ENCODE measurements around the gene GPSM1.

GPSM1 gene

DNA sequence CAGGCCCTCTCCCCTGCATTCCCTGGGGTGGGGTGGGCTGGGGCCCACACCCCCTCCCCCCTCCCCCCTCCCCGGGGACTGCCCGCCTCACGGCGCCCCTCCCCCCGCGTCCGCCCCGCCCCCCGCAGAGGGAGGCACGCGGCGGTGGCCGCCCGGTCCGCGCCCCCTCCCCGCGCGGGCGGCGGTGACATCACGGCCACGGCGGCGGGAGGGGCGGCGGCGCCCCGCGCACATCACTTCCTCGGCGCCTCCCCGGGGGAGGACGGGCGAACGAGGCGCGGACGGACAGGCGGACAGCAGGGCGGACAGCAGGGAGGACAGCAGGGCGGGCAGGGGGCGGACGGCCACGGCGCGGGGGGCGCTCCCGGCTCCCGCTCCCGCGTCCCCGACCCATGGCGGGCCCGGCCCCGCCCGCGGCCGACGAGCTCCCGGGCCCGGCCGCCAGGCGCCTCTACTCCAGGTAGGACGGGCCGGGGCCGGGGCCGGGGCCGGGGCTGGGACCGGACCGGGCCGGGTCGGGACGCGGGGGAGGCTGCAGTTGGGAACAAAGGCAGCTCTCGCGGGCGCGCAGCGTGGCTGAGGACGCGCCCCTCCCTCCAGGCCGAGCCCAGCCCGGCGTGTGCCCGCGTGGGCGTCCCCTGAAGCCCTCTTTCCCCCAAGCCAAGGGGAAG, at the start of gene GPSM1:
Gene GPSM1 (plus strand): TSS at position 236 of the 671 bp plus-strand sequence. CDS start 157 bp downstream, at position 393.
- Mint-ChIP-seq H3K9me3 (no peaks in the 10 kb centered on the region), H3K27me3 (peaks cover 84% of the 10 kb centered on the region), H3K4me3 (peak within 1 kb of the TSS; percentile 67), H3K36me3 (no peaks in the 10 kb centered on the region), H3K27ac (no peak within 1 kb of the TSS), H3K4me1 (peaks cover 6% of the 10 kb centered on the region)
- peak; percentile 18 for ATAC-seq

GRCh38 chr9:136277746-136278145, 49.6 kb upstream of the GPSM1 start:
- peaks cover 9% of the 10 kb centered on the region for H3K4me1 Mint-ChIP-seq
- no peak overlapping the region for H3K27ac Mint-ChIP-seq
- no peak for ATAC-seq
- no peak overlapping the region for H3K4me3 Mint-ChIP-seq
- peaks cover 38% of the 10 kb centered on the region for H3K27me3 Mint-ChIP-seq
- peaks cover 3% of the 10 kb centered on the region for H3K9me3 Mint-ChIP-seq
- no peaks in the 10 kb centered on the region for H3K36me3 Mint-ChIP-seq

GRCh38 chr9:136278221-136278620, 49.1 kb upstream of the GPSM1 start:
- Mint-ChIP-seq H3K27me3 (peaks cover 38% of the 10 kb centered on the region), H3K36me3 (no peaks in the 10 kb centered on the region), H3K9me3 (peaks cover 3% of the 10 kb centered on the region), H3K4me3 (no peak overlapping the region), H3K4me1 (peaks cover 14% of the 10 kb centered on the region), H3K27ac (no peak overlapping the region)
- ATAC-seq, result no peak

DNA sequence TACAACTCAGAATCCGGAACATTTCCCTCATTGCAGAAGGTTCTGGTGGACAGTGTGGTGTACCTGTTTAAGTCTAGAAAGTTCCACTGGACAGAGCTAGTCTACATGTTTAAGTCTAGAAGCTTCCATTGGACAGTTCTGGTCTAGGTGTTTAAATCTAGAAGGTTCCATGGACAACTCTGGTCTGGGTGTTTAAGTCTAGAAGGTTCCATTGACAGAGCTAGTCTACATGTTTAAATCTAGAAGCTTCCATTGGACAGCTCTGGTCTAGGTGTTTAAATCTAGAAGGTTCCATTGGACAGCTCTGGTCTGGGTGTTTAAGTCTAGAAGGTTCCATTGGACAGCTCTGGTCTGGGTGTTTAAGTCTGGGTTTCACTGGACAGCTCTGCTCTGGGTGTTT, 48.4 kb upstream of the GPSM1 start:
- Mint-ChIP-seq H3K9me3 (peaks cover 3% of the 10 kb centered on the region), H3K4me3 (no peak overlapping the region), H3K27me3 (peaks cover 44% of the 10 kb centered on the region), H3K4me1 (peaks cover 21% of the 10 kb centered on the region), H3K27ac (no peak overlapping the region), H3K36me3 (no peaks in the 10 kb centered on the region)
- no peak for ATAC-seq

GRCh38 chr9:136279471-136279870, 47.9 kb upstream of the GPSM1 start:
- Mint-ChIP-seq H3K27ac (no peak overlapping the region), H3K27me3 (peaks cover 50% of the 10 kb centered on the region), H3K4me1 (peaks cover 23% of the 10 kb centered on the region), H3K4me3 (no peak overlapping the region), H3K36me3 (no peaks in the 10 kb centered on the region), H3K9me3 (peaks cover 3% of the 10 kb centered on the region)
- no peak for ATAC-seq

DNA sequence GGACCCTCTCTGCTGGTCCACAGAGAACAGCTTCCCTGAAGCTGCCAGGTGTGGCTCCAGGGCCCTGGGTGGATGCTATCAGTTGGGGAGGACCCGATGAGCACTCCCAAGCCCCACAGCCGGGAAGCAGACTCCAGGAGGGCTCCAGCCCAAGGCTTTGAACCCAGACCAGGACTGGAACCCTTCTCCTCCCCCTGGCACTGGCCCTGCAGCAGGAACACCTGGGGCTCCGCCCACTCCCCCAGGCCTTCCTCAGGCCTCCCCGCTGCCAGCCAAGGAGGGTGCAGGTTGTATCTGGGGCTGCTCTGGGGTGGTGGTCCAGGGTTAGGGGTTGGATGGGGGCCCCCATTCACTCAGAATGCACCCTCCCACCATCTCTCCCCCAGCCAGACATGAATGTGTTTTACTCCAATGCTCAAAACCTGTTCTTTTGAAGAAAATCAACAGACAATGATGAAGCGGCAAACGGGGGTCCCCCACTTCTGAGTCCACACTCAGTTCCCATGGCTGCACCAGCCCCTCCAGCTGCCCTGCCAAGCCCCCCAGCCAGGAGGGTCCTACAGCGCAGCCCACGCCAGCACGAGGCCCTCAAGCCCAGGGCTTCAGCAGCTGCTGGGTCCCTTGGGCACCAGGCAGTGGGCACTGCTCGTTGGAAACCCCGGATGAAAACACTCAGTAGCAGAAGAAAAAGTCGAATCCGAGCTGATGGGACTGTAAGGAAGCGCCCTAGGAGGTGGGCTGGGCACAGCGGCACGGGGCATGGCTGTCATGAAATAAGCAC, 46.6 kb upstream of the GPSM1 start:
- Mint-ChIP-seq H3K4me3 (no peak overlapping the region), H3K9me3 (peaks cover 3% of the 10 kb centered on the region), H3K4me1 (peaks cover 23% of the 10 kb centered on the region), H3K36me3 (no peaks in the 10 kb centered on the region), H3K27me3 (peaks cover 51% of the 10 kb centered on the region), H3K27ac (no peak overlapping the region)
- ATAC-seq, result no peak

GRCh38 chr9:136281421-136282271, 45.7 kb upstream of the GPSM1 start:
- Mint-ChIP-seq H3K36me3 (no peaks in the 10 kb centered on the region), H3K27me3 (peaks cover 49% of the 10 kb centered on the region), H3K4me3 (no peak overlapping the region), H3K4me1 (peaks cover 23% of the 10 kb centered on the region), H3K9me3 (peaks cover 3% of the 10 kb centered on the region), H3K27ac (peak overlapping the region; percentile 55)
- ATAC-seq, result no peak

GRCh38 chr9:136282272-136282861, 45.0 kb upstream of the GPSM1 start:
- peaks cover 53% of the 10 kb centered on the region for H3K27me3 Mint-ChIP-seq
- H3K9me3 Mint-ChIP-seq, result peaks cover 3% of the 10 kb centered on the region
- peaks cover 23% of the 10 kb centered on the region for H3K4me1 Mint-ChIP-seq
- H3K4me3 Mint-ChIP-seq, result peak overlapping the region; percentile 76
- peak overlapping the region; percentile 55 for H3K27ac Mint-ChIP-seq
- peak; percentile 49 for ATAC-seq
- H3K36me3 Mint-ChIP-seq, result no peaks in the 10 kb centered on the region

DNA sequence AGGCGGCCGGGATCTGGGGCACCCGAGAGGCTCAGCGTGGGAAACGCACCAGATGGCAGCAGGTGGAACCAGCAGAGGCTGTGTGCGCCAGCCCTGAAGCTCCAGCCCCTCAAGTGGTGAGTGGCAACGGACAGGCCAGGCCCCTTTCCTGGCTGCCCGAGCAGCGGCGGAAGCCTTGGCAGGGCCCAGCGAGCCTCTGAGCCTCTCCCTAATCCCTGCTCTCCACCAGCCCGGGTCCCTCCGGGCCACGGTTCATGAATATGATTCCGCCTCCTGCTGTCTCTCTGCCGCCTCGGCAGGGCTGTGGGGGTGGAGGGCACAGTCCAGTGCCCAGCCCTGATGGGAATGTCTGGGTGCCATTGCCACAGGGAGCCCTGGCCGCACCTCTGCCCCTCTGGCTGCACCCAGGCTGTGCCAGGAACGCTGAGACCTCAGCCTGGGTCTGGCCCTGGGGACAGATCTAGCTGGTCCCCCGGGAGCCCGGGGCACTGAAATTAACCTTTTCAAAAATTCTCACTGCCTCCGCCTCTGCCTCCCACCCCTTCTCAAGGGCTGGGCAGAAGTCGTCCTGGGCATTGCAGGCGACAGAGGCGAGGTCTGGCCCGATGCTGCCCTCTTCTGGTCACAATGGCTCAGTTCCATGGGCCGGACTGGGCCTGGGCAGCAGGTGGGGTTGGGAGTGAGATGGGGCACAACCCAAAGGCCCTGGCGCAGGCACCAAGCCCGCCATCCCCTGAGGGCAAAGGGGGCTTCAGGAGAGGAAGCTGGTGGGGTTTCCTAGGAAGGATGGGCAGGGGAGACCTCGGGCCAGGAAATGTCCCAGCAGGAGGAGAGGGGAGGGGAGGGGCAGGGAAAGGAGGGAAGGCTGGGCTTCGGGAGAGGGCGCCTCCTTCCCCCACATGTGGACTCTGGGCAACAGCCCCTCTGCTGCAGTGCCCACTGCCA, 43.8 kb upstream of the GPSM1 start:
- peak overlapping the region; percentile 76 for H3K4me3 Mint-ChIP-seq
- H3K4me1 Mint-ChIP-seq, result peaks cover 23% of the 10 kb centered on the region
- peaks cover 3% of the 10 kb centered on the region for H3K9me3 Mint-ChIP-seq
- peaks cover 65% of the 10 kb centered on the region for H3K27me3 Mint-ChIP-seq
- H3K27ac Mint-ChIP-seq, result peak overlapping the region; percentile 55
- peak; percentile 92 for ATAC-seq
- H3K36me3 Mint-ChIP-seq, result no peaks in the 10 kb centered on the region

DNA sequence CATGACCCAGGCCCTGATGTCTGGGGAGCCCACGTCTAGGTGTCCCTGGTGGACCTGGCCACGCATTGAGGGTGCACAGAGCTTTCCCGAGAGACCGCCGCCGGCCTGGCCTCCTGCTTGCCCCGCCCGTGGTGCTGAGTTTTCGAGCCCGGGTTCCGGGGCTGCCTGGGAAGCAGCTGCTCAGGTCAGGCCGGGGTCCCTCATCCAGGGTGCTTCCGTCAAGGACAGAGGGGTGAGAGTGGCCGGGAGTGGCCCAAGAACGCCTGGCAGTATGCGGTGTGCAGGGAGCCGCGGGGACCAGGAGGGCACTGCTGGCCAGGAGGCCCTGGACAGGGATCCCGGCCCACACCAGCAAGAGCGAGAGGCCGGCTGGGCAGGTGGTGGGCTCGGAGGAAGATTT, 43.0 kb upstream of the GPSM1 start:
- peak overlapping the region; percentile 55 for H3K27ac Mint-ChIP-seq
- H3K36me3 Mint-ChIP-seq, result no peaks in the 10 kb centered on the region
- H3K4me3 Mint-ChIP-seq, result no peak overlapping the region
- no peak for ATAC-seq
- peaks cover 65% of the 10 kb centered on the region for H3K27me3 Mint-ChIP-seq
- H3K4me1 Mint-ChIP-seq, result peaks cover 23% of the 10 kb centered on the region
- H3K9me3 Mint-ChIP-seq, result peaks cover 3% of the 10 kb centered on the region

GRCh38 chr9:136284951-136285350, 42.4 kb upstream of the GPSM1 start:
- Mint-ChIP-seq H3K27ac (no peak overlapping the region), H3K27me3 (peaks cover 65% of the 10 kb centered on the region), H3K9me3 (peaks cover 2% of the 10 kb centered on the region), H3K4me1 (peaks cover 23% of the 10 kb centered on the region), H3K4me3 (no peak overlapping the region), H3K36me3 (no peaks in the 10 kb centered on the region)
- no peak for ATAC-seq

DNA sequence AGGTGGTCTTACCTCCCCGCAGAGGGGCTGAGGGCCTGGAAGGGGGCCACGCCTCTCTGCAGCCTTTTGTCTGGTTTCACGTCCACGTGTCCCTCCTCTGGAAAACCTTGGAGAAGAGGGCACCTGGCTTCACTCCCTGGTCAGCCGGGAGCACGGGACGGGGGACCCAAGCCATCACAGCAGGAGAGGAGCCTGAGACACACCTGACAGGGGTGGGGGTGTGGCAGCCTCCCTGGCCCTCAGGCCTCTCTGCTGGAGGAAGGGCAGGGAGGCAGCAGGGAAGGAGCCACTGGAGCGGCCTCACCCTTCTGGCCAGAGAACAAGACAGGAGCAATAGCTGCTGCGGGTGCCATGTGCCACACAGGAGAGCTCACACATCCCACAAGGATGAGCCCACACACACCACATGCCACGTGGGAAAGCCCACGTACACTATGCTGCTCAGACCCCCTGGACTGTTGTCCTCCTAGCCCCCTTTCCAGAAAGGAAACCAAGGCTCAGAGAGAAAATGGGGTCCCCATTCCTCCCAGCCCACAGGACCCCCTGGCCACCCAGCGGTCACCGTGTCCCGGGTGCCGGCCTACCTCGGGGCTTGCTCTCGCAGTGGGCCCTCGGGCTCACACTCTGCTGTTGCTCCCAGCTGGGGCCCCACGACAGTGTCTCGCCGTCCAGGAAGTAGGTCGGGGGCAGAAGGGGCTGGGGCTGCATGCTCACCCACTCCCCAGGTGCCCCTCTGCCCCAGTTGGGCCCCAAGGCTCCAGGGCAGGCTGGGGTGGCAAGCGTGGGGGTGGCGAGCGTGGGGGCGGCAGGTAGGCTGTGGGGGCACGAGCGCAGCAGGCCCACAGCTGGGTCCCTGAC, 41.6 kb upstream of the GPSM1 start:
- Mint-ChIP-seq H3K4me3 (no peak overlapping the region), H3K9me3 (no peaks in the 10 kb centered on the region), H3K27ac (no peak overlapping the region), H3K4me1 (peaks cover 23% of the 10 kb centered on the region), H3K27me3 (peaks cover 57% of the 10 kb centered on the region), H3K36me3 (no peaks in the 10 kb centered on the region)
- ATAC-seq, result no peak

DNA sequence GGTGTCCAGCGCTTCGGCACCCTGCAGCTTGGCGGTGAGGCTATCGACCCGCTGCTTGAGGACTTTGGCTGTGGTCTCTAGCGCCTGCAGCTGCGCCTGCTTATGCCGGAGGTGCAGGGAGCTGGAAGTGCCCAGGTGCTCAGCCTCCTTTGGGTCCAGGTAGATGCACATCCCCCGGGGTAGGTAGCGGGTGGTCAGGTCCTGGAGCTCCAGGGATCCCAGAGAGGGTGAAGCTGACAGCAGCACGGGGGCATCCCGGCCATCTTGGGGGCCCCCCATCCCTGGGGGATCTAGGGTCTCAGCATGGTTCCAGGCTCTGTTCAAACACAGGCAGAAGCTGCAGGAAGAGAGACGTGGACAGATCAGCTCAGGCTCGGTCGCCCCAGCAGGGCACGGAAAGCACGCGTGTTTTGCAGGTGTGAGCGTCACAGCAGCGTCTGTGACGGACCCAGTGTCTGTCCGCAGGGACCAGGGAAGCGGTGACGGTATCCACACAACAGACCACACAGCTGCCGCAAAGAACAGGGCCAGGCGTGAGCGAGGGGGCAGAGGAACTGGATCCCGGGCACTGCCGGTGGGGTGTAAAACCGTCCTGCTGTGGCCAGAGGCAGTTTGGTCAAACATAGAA, 40.9 kb upstream of the GPSM1 start:
- no peak overlapping the region for H3K4me3 Mint-ChIP-seq
- H3K9me3 Mint-ChIP-seq, result no peaks in the 10 kb centered on the region
- ATAC-seq, result no peak
- peaks cover 51% of the 10 kb centered on the region for H3K27me3 Mint-ChIP-seq
- H3K4me1 Mint-ChIP-seq, result peaks cover 23% of the 10 kb centered on the region
- no peaks in the 10 kb centered on the region for H3K36me3 Mint-ChIP-seq
- H3K27ac Mint-ChIP-seq, result no peak overlapping the region
